NCI-H2227 treated with DMSO at 0.1 percent for 48 hours (cell line): ENCODE results near the gene FCGR1A.
"Not testable (repeated sequence)": the region's sequence is repeated elsewhere in the genome, so short reads cannot be mapped to it uniquely, and the experiment has no call there.

Source experiments
- DNase-seq: peaks from one replicate; lab custom pipeline; 2025; lab: John Stamatoyannopoulos, UW

Gene FCGR1A

GRCh38 chr1:149832316-149833126 is 50.0 kb downstream of the FCGR1A start:
- DNase-seq, result not testable (repeated sequence)

GRCh38 chr1:149833144-149833543 is 50.6 kb downstream of the FCGR1A start:
- DNase-seq, result not testable (repeated sequence)

GRCh38 chr1:149841149-149841548 is 58.7 kb downstream of the FCGR1A start:
- DNase-seq, result not testable (repeated sequence)
